Cardiac fibroblast (primary cell): Measurements from ENCODE around the gene NUP210L.

Experiments
- DNase-seq, 2 donors: peaks; one replicate each; pipeline versions ENCODE4 v3.0.0 to v3.0.0-alpha.2; 2010; ENCODE audit warnings: low read depth in 2 of 2
- H3K4me3 ChIP-seq, 2 donors: replicated peaks in 1 of 2; 1 replicate in 1 of 2; 2 replicates in 1 of 2; pipeline ENCODE4 v1.5.1; 2011; ENCODE audit warnings: low read depth in 2 of 2, low read length in 2 of 2, mild to moderate bottlenecking in 2 of 2, moderate library complexity in 1 of 2
- CTCF ChIP-seq: IDR thresholded peaks from one replicate; pipeline ENCODE4 v1.5.1; 2011; ENCODE audit warnings: low read depth, mild to moderate bottlenecking, low read length, inconsistent platforms

Gene NUP210L

GRCh38 chr1:154171223-154171583 lies 16.3 kb upstream of the NUP210L start:
- H3K4me3 ChIP-seq = no peak overlapping the region
- TF ChIP-seq CTCF = no peak
- DNase-seq = no peak

DNA sequence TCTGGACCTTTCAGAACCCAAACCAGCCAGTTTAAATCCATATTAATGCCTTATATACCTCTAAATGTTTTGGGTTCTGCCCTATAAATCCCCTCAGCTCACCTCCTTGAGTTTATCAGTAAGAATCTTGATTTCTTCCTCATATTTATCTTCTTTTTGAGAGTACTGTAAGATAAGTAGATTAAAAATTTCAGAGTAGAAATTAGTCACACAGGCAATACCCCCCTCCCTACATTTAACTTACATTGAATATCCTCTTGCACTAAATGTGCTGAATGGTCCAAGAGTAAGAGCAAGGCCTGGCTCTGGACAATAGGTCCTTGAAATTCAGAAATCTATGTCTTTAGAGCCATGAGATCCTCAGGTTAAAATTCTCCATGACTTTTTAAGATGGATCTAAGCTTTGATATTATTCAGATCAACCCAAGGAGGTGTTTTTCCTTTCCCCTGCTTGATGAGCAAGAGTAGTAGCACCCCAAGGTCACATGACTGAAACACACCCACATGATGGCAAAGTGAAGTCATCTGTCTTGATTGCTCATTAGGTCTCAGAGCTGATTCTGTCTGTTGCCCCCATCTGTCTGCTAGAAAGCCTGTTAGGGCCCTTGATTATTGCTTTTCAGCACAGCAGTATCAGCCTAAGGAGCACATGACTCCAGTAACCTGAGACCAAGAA lies 15.8 kb upstream of the NUP210L start:
- no peak for TF ChIP-seq CTCF
- no peak overlapping the region for H3K4me3 ChIP-seq
- DNase-seq = no peak

- no peak for DNase-seq
- no peak for TF ChIP-seq CTCF
- no peak overlapping the region for H3K4me3 ChIP-seq
Measured at GRCh38 chr1:154167461-154167860, 12.6 kb upstream of the NUP210L start.

GRCh38 chr1:154166207-154166606 lies 11.3 kb upstream of the NUP210L start:
- DNase-seq = no peak
- H3K4me3 ChIP-seq = no peak overlapping the region
- TF ChIP-seq CTCF = no peak

GRCh38 chr1:154159554-154159953 lies 4.7 kb upstream of the NUP210L start:
- TF ChIP-seq CTCF = no peak
- no peak overlapping the region for H3K4me3 ChIP-seq
- DNase-seq = no peak

GRCh38 chr1:154158307-154159125 lies 3.6 kb upstream of the NUP210L start:
- H3K4me3 ChIP-seq = no peak overlapping the region
- TF ChIP-seq CTCF = no peak
- no peak for DNase-seq
